ENCODE measurements around the gene ULK1. TPM values are rescaled to one million over a fixed set of nuclear protein-coding genes. Genes with fewer than 3 reads are reported as not detected.
"Not testable (repeated sequence)": the region's sequence is repeated elsewhere in the genome, so short reads cannot be mapped to it uniquely, and the experiment has no call there.

ULK1 gene
- total and polyA plus RNA-seq, 9 donors, result 4.5 to 70.1 (median 46.8) TPM

DNA sequence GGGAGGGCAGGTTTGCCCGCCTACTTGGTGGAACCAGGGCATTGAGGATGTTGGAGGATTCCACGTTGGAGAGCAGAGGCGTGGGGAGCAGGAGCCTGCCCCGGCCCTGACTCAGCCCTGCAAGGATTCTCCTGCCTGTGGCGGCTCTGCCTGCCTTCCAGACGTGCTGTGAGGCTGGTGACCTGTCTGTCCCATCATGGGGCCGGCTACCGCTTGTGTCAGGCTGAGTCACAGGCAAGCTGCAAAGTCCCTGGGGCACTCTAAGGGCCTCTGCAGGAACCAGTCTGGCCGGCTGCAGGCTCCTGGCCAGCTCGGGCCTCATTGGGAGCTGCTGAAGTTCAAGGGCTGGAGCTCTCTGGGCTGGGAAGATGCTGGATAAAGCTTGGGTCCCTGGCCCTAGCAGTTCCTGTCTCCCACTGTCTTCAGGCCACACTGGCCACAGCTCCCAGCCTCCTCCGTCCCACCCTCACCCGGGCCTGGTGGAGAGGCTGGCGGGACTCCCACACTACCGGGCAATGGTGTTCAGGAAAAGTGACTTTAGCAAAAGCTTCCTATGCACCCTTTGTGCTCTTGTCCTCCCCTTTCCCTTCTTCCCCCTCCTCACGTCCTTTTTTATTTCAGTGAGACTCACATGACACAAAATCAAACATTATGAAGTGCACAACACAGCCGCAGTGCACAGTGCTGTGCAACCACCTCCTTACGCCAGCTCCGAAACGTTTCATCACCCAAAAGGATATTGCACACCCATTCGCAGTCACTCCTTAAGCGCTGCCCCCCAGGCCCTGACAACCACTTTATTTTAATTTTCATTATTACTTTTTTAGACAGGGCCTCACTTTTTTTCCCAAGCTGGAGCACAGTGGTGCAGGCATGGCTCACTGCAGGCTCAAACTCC lies 22.0 kb upstream of the ULK1 start:
- no peak overlapping the region for H3K4me3 ChIP-seq
- TF ChIP-seq, protein P1, sequence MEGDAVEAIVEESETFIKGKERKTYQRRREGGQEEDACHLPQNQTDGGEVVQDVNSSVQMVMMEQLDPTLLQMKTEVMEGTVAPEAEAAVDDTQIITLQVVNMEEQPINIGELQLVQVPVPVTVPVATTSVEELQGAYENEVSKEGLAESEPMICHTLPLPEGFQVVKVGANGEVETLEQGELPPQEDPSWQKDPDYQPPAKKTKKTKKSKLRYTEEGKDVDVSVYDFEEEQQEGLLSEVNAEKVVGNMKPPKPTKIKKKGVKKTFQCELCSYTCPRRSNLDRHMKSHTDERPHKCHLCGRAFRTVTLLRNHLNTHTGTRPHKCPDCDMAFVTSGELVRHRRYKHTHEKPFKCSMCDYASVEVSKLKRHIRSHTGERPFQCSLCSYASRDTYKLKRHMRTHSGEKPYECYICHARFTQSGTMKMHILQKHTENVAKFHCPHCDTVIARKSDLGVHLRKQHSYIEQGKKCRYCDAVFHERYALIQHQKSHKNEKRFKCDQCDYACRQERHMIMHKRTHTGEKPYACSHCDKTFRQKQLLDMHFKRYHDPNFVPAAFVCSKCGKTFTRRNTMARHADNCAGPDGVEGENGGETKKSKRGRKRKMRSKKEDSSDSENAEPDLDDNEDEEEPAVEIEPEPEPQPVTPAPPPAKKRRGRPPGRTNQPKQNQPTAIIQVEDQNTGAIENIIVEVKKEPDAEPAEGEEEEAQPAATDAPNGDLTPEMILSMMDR (IDR thresholded peaks at IDR 0.05), result no peak
- TF ChIP-seq EP300 (IDR thresholded peaks at IDR 0.05), result no peak
- H3K27me3 ChIP-seq, result no peaks in the 10 kb centered on the region
- no peaks in the 10 kb centered on the region for H3K9me3 ChIP-seq
- H3K27ac ChIP-seq, result no peak overlapping the region
- intact Hi-C loops (cut with DNase I), result no loop called here
- no peaks in the 10 kb centered on the region for H3K36me3 ChIP-seq
- peak in 1 of 5 donors; percentile 23 for DNase-seq
- no peaks in the 10 kb centered on the region for H3K4me1 ChIP-seq (ENCODE audit: insufficient read depth)
- 69 to 78% (median 70%) methylated on average over 21 of the region's 21 CpGs for WGBS, 3 donors

GRCh38 chr12:131873293-131873692 lies 21.1 kb upstream of the ULK1 start:
- H3K4me1 ChIP-seq (ENCODE audit: insufficient read depth), result no peaks in the 10 kb centered on the region
- H3K36me3 ChIP-seq, result no peaks in the 10 kb centered on the region
- TF ChIP-seq EP300 (IDR thresholded peaks at IDR 0.05), result no peak
- H3K4me3 ChIP-seq, result no peak overlapping the region
- H3K27me3 ChIP-seq, result no peaks in the 10 kb centered on the region
- no peaks in the 10 kb centered on the region for H3K9me3 ChIP-seq
- H3K27ac ChIP-seq, result no peak overlapping the region
- intact Hi-C loops (cut with DNase I), result no loop called here
- 92 to 96% (median 94%) methylated on average over 21 of the region's 21 CpGs for WGBS, 3 donors
- DNase-seq, result peak in 1 of 5 donors; percentile 24

GRCh38 chr12:131874972-131875371 lies 19.4 kb upstream of the ULK1 start:
- 88 to 90% (median 88%) methylated on average over 6 of the region's 6 CpGs for WGBS, 3 donors
- H3K27ac ChIP-seq; H3K4me3 ChIP-seq; H3K9me3 ChIP-seq; H3K27me3 ChIP-seq; intact Hi-C loops (cut with DNase I); H3K36me3 ChIP-seq; H3K4me1 ChIP-seq (ENCODE audit: insufficient read depth); DNase-seq: not testable (repeated sequence)

GRCh38 chr12:131877216-131877615 lies 17.2 kb upstream of the ULK1 start:
- H3K4me1 ChIP-seq (ENCODE audit: insufficient read depth); H3K36me3 ChIP-seq; H3K27ac ChIP-seq; intact Hi-C loops (cut with DNase I); H3K9me3 ChIP-seq; H3K4me3 ChIP-seq; H3K27me3 ChIP-seq; DNase-seq: not testable (repeated sequence)
- WGBS, 3 donors, result 52 to 72% (median 70%) methylated on average over 10 of the region's 10 CpGs

- H3K4me3 ChIP-seq; H3K36me3 ChIP-seq; H3K9me3 ChIP-seq; DNase-seq; H3K27ac ChIP-seq; intact Hi-C loops (cut with DNase I); H3K4me1 ChIP-seq (ENCODE audit: insufficient read depth); H3K27me3 ChIP-seq: not testable (repeated sequence)
- WGBS, 3 donors, result 52 to 53% (median 52%) methylated on average over 3 of the region's 3 CpGs
Observed at GRCh38 chr12:131878436-131878835, 16.0 kb upstream of the ULK1 start.

GRCh38 chr12:131882804-131883520 lies 11.5 kb upstream of the ULK1 start:
- Histone ChIP-seq H3K36me3 (no peaks in the 10 kb centered on the region), H3K27me3 (no peaks in the 10 kb centered on the region), H3K4me3 (no peak overlapping the region), H3K27ac (no peak overlapping the region), H3K4me1 (ENCODE audit: insufficient read depth) (no peaks in the 10 kb centered on the region), H3K9me3 (no peaks in the 10 kb centered on the region)
- intact Hi-C loops (cut with DNase I), result no loop called here
- TF ChIP-seq POLR2A (IDR thresholded peaks at IDR 0.05) (no peak), EP300 (IDR thresholded peaks at IDR 0.05) (no peak)
- TF ChIP-seq, protein P1 (IDR thresholded peaks at IDR 0.05), result no peak
- DNase-seq, result no peak
- 67 to 76% (median 73%) methylated on average over 16 of the region's 16 CpGs for WGBS, 3 donors

All from ovary (tissue), 9 donors.